ENCODE measurements around the gene CDR2L.
"Not testable (repeated sequence)": the region's sequence is repeated elsewhere in the genome, so short reads cannot be mapped to it uniquely, and the experiment has no call there.

The CDR2L gene

DNA sequence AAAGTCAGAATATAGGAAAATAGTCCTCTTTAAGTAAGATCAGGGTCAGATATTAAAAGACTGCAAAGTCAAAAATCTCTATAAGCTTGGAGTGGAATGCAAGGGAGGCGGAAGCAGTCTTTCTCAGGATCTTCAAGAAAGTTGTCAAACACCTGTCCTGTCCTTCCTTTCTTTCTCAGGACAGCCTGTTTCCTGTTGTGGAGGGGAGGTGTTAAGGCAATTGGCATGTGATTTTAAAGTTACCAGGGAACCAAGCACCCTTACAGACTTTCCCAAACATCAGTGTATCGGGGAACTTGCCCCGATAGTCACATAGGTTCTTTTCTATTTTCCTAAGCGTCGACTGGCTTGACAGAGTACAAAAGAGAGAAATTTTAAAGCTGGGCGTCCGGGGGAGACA, 57.3 kb downstream of the CDR2L start:
- no peak for DNase-seq (ENCODE audit: low spot score)

DNA sequence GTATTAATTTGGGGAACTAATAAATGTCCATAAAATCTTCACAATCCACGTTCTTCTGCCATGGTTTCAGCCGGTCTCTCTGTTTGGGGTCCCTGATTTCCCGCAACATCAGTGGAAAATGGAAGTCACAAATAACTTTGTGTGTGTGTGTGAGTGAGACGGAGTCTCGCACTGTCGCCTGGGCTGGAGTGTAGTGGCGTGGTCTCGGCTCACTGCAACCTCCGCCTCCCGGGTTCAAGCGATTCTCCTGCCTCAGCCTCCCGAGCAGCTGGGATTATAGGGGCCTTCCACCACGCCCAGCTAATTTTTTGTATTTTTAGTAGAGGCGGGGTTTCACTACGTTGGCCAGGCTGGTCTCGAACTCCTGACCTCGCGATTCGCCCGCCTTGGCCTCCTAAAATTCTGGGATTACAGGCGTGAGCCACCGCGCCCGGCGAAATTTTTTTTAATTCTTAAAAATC, 58.5 kb downstream of the CDR2L start:
- not testable (repeated sequence) for DNase-seq (ENCODE audit: low spot score)

DNA sequence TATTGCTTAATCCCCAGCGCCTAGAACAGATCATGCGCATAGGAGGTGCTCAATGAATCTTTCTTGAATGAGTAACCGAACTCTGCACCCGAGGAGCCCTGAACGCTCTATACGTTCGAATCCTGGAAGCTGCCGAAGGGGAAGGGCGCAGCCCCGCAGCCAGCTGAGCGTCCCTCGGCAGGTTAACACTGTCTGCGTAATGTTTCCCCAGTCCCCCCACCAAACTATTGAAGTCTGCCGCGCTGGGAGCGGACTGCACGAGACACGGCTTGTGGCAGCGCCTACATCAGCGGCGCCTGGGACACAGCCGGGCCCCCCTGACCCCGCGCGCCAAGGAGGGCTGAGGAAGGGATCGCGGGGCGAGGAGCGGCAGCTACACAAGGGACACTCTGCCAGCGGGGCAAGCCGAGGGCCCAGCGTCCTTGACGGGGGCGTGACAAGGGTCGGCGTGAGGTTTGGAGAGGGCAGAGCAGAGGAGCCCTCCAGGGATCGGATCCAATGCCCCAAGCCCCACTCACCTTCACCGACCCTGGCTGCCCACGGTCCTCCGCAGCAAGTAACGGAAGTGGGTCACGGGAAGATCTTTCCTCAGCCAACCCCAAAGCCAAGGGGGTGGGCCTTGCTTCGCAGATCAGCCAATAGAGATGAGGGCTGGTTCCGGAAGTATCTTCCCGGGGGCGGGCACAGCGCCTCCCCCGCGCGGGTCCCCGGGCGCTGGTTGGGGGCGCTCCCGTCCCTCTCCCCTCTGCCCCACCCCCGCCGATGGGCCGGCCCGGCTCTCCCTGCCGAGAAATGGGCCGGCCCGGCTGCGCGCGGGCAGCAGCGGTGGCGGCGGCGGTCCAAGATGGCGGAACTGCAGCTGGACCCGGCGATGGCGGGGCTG, 59.2 kb downstream of the CDR2L start, which contains the start of the genes ATP5PD and KCTD2:
Gene ATP5PD, minus strand, starts transcription at position 563 of the 883 bp plus-strand sequence. CDS start 4,319 bp downstream, outside the sequence.
Gene KCTD2, plus strand, starts transcription at position 819 of the 883 bp plus-strand sequence. Its CDS starts 26 bp downstream, at position 845.
- DNase-seq (ENCODE audit: low spot score), result peak; percentile 96

DNA sequence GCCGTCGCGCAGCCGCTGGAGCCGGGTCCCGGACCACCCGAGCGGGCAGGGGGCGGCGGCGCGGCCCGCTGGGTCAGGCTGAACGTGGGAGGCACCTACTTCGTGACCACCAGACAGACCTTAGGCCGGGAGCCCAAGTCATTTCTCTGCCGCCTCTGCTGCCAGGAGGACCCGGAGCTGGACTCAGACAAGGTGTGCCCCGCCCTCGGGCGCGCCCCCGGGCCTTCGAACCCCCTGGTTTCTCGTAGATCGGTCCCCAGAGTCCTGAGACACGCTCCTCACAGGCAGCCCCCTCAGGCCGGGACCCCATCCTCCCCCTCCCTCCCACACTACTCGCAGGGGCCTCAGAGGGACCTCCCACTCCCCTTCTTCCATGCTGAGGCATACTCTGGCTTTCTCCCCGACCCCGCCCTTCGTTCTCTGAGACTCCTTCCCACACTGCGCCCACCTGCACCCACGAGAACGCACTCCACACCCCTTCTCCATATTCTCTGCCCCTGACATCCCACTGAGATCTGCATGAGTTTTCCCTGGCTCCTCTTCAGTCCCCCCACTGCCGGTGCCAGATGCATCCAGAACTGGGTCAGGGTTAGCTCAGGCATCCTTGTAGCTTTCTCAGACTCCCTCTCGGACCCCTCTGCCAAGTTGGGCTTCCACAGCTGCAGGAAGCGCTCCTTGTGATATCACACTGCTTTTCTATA, 60.1 kb downstream of the CDR2L start:
- DNase-seq (ENCODE audit: low spot score), result peak; percentile 12

DNA sequence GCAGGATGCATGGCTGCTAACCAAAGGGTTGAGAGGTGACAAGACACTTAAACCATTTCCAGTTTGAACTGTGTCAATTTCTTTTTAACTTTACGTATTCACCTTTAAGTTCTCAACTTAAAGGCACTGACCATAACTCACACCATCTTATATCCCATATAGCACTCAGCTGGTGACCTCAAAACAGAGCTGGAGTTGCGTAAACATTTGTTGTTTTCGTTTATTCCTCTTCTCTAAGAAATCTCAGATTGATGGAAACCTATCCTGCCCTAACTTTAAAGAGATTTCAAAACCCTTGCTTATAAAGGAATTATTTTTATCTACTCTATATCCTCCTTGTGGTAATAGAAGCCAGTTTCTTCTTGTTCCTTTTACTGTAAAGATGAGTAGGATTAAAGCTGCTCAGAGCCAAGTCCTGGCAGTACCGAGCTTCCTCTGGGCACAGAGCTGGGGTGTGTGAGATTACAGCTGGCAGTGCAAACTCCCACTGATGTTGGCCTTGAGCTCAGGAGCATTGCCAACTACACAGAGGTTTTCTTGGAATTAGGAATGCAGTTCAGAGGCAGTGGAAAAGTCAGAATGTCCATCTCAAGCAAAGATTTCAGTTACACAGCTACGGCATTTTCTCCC, 60.9 kb downstream of the CDR2L start:
- no peak for DNase-seq (ENCODE audit: low spot score)

DNA sequence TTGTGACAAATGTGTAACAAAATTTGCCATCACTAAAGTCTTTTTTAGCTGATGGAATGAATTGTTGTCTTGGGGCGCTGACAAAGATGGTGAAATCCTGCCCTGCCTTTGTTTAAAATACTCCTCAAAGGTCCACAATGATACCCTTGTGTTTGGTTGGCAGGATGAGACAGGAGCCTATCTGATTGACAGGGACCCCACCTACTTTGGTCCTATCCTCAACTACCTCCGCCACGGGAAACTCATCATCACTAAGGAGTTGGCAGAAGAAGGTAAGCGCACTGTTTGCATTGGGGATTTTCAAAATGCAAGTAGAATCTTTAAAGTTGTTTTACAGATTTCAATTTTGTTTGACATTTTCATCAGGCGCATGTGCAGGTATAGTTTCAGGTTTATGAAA, 61.6 kb downstream of the CDR2L start:
- DNase-seq (ENCODE audit: low spot score), result no peak

DNA sequence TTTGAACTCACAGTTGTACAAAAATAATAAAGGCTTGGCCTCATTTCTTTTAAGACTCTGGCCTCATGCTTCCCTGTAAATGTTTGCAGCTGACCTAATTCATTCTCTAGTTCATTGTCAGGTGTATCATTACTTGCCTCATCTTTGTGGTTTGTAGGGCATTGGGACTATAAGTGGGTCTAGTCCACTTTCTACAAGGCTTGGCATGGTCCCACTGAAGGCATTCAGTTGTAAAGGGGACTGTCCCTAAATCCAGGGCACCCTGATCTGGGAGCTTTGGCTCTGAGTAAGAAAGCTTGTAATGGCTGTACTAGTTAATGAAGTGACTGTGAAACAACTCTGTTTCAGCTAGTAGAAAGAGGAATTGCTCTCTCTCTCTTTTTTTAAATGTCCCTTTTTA, 62.3 kb downstream of the CDR2L start:
- no peak for DNase-seq (ENCODE audit: low spot score)

DNA sequence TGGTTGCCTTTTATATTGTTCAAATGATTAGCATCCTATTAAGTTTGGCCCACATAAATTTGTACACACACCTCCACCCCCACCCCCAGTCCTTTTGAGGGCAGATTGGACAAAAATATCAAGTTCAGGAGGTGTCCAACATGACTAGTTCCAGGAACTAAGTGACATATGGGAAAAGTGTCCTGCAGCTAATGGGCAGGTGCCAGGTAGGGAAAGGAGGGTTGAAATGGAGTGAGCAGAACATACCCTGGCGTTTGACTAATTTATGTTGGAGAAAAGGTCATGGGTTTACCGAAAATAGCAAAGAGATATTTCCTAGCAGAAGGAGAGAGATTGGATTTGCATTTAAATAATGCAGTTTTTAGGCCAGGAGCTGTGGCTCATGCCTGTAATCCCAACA, 64.5 kb downstream of the CDR2L start:
- DNase-seq (ENCODE audit: low spot score), result no peak
